Dedifferentiated amniotic fluid mesenchymal stem cell (primary cell): ENCODE results near the gene SUSD6.

Source experiments
- DNase-seq: peaks from one replicate; pipeline ENCODE4 v3.0.0-alpha.2; 2016; ENCODE audit errors: extremely low spot score

SUSD6 gene

GRCh38 chr14:69672356-69672755 lies 61.0 kb downstream of the SUSD6 start:
- DNase-seq, result no peak

- DNase-seq, result no peak
These were observed 61.7 kb downstream of the SUSD6 start for GRCh38 chr14:69673104-69673503.

- DNase-seq, result no peak
These were observed 62.3 kb downstream of the SUSD6 start for GRCh38 chr14:69673578-69674305.

- no peak for DNase-seq
These were observed 63.3 kb downstream of the SUSD6 start for GRCh38 chr14:69674546-69675244.

- no peak for DNase-seq
These were observed 63.8 kb downstream of the SUSD6 start for GRCh38 chr14:69675245-69675583.

- DNase-seq, result no peak
These were observed 64.6 kb downstream of the SUSD6 start for GRCh38 chr14:69675877-69676416.

- no peak for DNase-seq
These were observed 65.3 kb downstream of the SUSD6 start for GRCh38 chr14:69676723-69677122.

GRCh38 chr14:69680297-69680696 lies 68.9 kb downstream of the SUSD6 start:
- no peak for DNase-seq

- DNase-seq, result no peak
These were observed 70.7 kb downstream of the SUSD6 start for GRCh38 chr14:69682136-69682535.

GRCh38 chr14:69682621-69683263 lies 71.3 kb downstream of the SUSD6 start:
- peak; percentile 52 for DNase-seq

GRCh38 chr14:69683971-69684370 lies 72.6 kb downstream of the SUSD6 start:
- no peak for DNase-seq

- DNase-seq, result no peak
These were observed 73.2 kb downstream of the SUSD6 start for GRCh38 chr14:69684461-69685217.

- no peak for DNase-seq
These were observed 73.8 kb downstream of the SUSD6 start for GRCh38 chr14:69685218-69685616.

GRCh38 chr14:69685716-69686115 lies 74.3 kb downstream of the SUSD6 start:
- DNase-seq, result no peak

GRCh38 chr14:69687606-69688298 lies 76.4 kb downstream of the SUSD6 start:
- DNase-seq, result no peak

GRCh38 chr14:69688299-69688649 lies 76.9 kb downstream of the SUSD6 start:
- no peak for DNase-seq

GRCh38 chr14:69690042-69690441 lies 78.6 kb downstream of the SUSD6 start:
- no peak for DNase-seq

GRCh38 chr14:69692594-69692993 lies 81.2 kb downstream of the SUSD6 start:
- no peak for DNase-seq

- DNase-seq, result no peak
These were observed 81.7 kb downstream of the SUSD6 start for GRCh38 chr14:69693145-69693544.

GRCh38 chr14:69693801-69694729 lies 82.7 kb downstream of the SUSD6 start:
- DNase-seq, result no peak
